ENCODE measurements around the gene EVC2.

GRCh38 chr4:5609306-5610007 lies 98.9 kb downstream of the EVC2 start:
- TF ChIP-seq CTCF (IDR thresholded peaks at IDR 0.05; ENCODE audit: insufficient read depth, low read length) (no peak), REST (IDR thresholded peaks at IDR 0.05; ENCODE audit: insufficient replicate concordance, low read depth) (no peak), POLR2AphosphoS5 (IDR thresholded peaks at IDR 0.05; ENCODE audit: low read depth) (no peak), SPI1 (IDR thresholded peaks at IDR 0.05; ENCODE audit: borderline replicate concordance, low read depth) (no peak), GABPA (IDR thresholded peaks at IDR 0.05; ENCODE audit: low read depth) (no peak)

All from HL-60 (cell line).